AG04449 (cell line): ENCODE results near the gene PIGP.

Experiments used
- CTCF ChIA-PET: fragments of 350-600 bp; formaldehyde crosslinking; extraction: SDS; loops from one replicate; lab custom pipeline; 2021; ENCODE audit warnings: antibody characterized with exemption; lab: Yijun Ruan, JAX
- POLR2A ChIA-PET: fragments of 400-600, 350-600 bp; formaldehyde crosslinking; extraction: SDS; loops from one replicate; lab custom pipeline; 2020; ENCODE audit warnings: antibody characterized with exemption, inconsistent platforms; lab: Yijun Ruan, JAX
- DNase-seq: peaks from one replicate; pipeline ENCODE4 v3.0.0-alpha.2; 2010; ENCODE audit warnings: low read depth, low spot score
- H3K4me3 ChIP-seq: 2 replicates; pipeline ENCODE4 v1.5.1; 2011; ENCODE audit warnings: low read depth, mild to moderate bottlenecking, control low read depth, low read length
- TF ChIP-seq, protein P1 (sequence below): IDR thresholded peaks from one replicate; pipeline ENCODE4 v1.5.1; 2011; ENCODE audit warnings: mild to moderate bottlenecking, moderate library complexity, low read length, control low read depth, inconsistent platforms; ENCODE audit not compliant: insufficient read depth; ENCODE audit errors: missing control alignments

Gene PIGP

DNA sequence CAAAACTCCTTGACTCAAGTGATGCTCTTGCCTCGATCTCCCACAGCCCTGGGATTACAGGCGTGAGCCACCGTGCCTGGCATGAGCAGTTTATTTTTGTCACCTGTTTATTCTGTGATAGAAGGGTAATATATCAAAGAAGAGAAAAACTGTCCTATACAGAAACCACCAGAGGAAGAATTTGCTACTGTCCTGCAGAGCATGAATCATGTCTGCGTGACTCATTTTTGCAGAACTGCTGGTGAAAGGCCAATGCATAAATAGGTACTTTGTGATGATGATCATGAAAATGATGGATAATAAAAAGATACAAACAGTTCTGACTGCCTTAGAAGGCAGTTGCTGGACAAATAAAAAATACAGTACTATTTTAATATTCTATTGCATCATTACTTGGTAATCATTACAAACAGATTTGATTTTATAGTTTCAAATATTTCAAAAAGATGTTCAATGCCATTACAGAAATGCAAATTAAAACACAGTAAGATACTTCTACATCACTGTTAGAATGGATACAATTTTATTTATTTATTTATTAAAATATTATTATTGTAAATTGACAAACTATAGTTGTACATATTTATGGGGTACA lies 39.9 kb downstream of the PIGP start:
- ChIA-PET CTCF (interaction anchor here (2.2 kb wide), 1 partner anchor 23 kb away, joined by 5 read pairs; no protein-coding TSS in a partner anchor), POLR2A (no interaction called here)
- TF ChIP-seq, protein P1, sequence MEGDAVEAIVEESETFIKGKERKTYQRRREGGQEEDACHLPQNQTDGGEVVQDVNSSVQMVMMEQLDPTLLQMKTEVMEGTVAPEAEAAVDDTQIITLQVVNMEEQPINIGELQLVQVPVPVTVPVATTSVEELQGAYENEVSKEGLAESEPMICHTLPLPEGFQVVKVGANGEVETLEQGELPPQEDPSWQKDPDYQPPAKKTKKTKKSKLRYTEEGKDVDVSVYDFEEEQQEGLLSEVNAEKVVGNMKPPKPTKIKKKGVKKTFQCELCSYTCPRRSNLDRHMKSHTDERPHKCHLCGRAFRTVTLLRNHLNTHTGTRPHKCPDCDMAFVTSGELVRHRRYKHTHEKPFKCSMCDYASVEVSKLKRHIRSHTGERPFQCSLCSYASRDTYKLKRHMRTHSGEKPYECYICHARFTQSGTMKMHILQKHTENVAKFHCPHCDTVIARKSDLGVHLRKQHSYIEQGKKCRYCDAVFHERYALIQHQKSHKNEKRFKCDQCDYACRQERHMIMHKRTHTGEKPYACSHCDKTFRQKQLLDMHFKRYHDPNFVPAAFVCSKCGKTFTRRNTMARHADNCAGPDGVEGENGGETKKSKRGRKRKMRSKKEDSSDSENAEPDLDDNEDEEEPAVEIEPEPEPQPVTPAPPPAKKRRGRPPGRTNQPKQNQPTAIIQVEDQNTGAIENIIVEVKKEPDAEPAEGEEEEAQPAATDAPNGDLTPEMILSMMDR, result no peak
- DNase-seq, result peak; percentile 14
- H3K4me3 ChIP-seq, result no peak overlapping the region

DNA sequence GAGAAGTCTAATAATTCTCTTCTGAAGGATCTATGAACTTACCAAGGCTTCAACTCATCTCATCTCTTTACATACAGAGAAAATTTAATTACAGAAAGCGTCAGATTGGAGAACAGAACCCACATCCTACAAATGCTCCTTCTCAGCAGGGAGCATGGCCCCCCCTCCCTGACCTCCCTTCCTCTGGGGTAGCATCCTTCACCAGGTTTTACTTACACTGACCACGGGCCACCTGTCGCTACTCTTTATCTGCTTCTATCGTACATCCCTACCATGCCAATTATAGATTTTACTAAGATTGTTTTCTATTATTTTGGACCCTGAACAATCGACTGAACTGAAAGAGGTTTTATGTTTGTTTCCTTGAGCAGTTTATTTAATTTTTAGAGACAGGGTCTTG lies 40.6 kb downstream of the PIGP start:
- TF ChIP-seq, protein P1, result no peak
- no peak overlapping the region for H3K4me3 ChIP-seq
- POLR2A ChIA-PET, result no interaction called here
- no peak for DNase-seq
- CTCF ChIA-PET, result interaction anchor here (2.2 kb wide), 1 partner anchor 22 kb away, joined by 5 read pairs; no protein-coding TSS in a partner anchor

DNA sequence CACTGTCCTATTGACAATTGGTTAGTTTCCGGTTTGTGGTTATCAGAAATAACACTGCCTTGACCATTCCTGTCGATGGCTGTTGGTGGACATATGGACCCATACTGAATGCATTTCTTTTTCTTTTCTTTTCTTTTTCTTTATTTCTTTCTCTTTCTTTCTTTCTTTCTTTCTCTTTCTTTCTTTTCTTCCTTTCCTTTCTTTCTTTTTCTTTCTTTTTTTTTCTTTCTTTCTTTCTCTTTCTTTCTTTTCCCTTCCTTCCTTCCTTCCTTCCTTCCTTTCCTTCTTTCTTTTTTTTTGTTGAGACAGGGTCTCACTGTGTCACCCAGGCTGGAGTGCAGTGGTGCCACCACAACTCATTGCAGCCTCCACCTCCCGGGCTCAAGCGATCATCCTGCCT lies 42.0 kb downstream of the PIGP start:
- CTCF ChIA-PET, result interaction anchor here (1.0 to 2.2 kb wide), 4 partner anchors 12 to 21 kb away, joined by 3 to 5 read pairs (median 4); no protein-coding TSS in a partner anchor
- TF ChIP-seq, protein P1, result no peak
- H3K4me3 ChIP-seq, result no peak overlapping the region
- DNase-seq, result no peak
- POLR2A ChIA-PET, result no interaction called here

DNA sequence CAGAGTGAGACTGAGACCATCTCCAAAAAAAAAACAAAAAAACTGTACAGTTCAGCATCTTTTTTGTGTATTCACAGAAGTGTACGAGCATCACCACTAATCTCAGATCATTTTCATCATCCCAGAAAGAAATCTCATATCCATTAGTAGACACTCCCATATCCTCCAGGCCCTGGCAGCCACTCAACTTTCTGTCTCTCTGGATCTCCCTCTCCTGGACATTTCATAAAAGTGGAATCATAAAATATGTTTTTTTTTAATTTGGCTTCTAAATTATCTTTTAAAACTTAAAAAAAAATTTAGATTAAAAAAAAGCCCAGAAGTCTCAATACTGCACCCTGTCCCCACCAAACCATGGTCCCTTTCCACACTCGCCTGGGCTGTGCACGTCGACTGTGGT lies 44.3 kb downstream of the PIGP start:
- DNase-seq, result no peak
- H3K4me3 ChIP-seq, result no peak overlapping the region
- POLR2A ChIA-PET, result no interaction called here

DNA sequence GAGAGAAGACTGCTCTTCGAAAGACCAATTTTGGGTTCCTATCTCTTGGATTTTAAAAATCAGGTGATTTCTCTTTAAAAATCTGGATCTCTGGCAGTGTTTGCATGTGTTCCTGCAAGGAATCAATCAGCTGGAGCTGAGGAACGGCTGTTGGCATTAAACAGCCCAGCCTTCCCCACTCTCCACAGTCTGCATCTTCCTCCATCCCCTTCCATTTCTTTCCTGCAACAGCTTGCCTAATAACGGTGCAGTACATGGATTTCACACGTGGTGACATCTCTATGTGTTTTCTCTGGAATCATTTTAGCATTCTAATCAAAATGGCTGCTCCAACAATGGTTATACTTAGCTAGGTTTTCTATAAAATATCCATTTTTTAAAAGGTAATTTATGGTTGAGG lies 46.4 kb downstream of the PIGP start:
- TF ChIP-seq, protein P1, result no peak
- ChIA-PET POLR2A (interaction anchor here (0.5 kb wide), 1 partner anchor 37 kb away, joined by 4 read pairs; no protein-coding TSS in a partner anchor), CTCF (interaction anchor here (1.5 to 2.4 kb wide), 4 partner anchors 13 to 521 kb away, joined by 3 to 16 read pairs (median 6); no protein-coding TSS in a partner anchor)
- H3K4me3 ChIP-seq, result no peak overlapping the region
- DNase-seq, result no peak

More for the DNA sequence above, 44.3 kb downstream of the PIGP start:
- CTCF ChIA-PET, result interaction anchor here (2.4 kb wide), 1 partner anchor 18 kb away, joined by 16 read pairs; no protein-coding TSS in a partner anchor
- TF ChIP-seq, protein P1, result no peak

DNA sequence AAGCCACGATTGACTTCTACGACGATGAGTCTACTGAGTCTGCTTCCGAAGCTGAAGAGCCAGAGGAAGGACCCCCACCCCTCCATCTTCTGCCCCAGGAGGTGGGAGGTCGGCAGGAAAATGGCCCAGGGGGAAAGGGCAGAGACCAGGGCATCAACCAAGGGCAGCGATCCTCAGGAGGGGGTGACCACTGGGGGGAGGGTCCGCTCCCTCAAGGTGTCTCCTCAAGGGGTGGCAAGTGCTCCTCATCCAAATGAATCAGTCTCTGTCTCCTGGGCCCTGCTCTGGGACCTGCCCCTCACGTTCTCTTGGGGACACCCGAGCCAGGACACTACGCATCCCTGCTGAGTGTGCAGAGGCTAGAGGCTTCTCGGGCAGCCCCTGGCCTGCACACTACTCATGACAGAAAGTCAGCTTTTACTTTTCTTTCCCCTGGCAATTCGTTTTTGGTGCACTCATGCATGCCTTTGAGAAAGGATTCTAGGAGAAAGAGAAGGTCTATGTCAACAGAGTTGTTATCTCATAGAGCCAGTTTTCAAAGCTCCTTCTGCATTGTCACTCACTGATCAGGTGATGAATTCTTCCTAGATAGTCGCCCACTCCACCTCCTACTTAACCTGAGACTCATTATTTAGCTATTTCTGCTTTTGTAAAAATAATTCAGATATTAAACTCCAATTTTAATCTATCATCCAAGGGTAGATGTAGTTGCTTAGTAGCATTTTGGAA lies 54.8 kb downstream of the PIGP start:
- TF ChIP-seq, protein P1, result no peak
- no peak for DNase-seq
- ChIA-PET CTCF (interaction anchor here (0.6 to 1.4 kb wide), 4 partner anchors 8 to 52 kb away, joined by 3 to 9 read pairs (median 4); no protein-coding TSS in a partner anchor), POLR2A (no interaction called here)
- H3K4me3 ChIP-seq, result no peak overlapping the region
